HG03558 (cell line): Measurements from ENCODE around the gene FZD8.

Source experiments
- ATAC-seq: cut with Tn5 transposase; IDR thresholded peaks from one replicate; pipeline ENCODE4 v1.9.1; 2021; ENCODE audit warnings: moderate number of reproducible peaks; ENCODE audit not compliant: unreplicated experiment; ENCODE audit errors: extremely low read depth

FZD8 gene

DNA sequence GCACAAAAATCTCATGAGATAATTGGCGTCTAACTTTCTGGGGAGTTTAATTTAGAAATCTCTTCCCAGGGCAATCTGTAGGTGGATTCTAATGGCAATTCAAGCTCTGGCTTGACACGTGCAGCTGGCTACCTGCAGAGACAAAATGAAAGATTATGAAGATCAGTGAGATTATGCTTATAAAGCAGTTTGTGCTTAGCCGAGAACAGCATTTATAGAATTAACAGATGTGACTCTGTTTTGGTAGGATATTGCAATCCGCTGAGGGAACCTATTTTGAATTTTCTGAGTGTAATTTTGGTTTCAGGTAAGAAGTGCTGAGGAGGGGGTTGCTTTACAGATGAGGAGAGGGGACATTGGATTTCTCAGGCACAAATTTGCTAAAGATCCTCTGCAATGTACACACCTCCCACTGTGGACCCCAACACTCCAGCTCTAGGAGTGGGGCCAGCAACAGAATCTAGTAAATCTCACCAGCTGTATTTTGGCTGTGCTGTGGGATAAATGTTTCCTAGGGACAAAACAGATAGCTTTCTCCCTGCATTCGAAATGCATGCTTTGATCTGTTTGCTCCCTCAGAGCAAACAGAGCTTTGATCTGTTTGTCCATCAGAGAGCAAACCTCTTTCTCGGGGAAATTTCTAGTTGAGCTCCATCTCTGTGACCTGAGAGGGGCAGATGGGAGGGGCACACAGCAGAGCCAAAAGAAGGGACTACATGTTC lies 29.6 kb downstream of the FZD8 start:
- no peak for ATAC-seq

DNA sequence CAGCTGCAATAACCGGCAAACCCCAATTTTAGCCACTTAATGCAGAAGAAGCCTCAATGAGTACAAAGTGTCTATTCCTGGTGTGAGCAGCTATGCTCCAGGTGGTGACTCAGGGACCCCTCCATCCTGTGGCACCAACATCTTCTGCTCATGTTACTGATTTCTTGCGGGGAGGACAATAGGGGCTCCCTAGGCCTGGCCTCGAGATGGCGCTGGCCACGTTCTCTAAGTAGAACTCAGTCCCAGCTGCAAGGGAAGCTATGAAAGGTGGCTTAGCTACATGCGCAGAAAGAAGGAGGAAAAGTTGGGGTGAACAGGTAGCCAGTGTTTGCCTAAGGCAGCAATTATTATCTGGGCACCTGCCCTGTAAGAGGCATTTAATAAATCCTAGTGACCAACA lies 30.3 kb downstream of the FZD8 start:
- ATAC-seq: no peak

DNA sequence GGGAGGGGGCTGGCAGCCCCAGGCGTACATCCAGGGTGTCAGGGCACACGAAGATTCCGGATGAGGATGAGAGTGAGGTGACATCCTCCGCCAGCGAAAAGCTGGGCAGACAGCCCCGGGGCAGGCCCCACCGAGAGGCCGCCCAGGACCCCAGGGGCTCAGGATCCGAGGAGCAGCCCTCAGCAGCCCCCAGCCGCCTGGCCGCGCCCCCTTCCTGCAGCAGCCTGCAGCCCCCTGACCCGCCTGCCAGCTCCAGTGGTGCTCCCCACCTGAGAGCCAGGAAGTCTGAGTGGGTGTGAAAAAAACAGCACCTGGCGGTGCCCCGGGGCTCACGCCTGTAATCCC lies 33.8 kb downstream of the FZD8 start:
- ATAC-seq: no peak

DNA sequence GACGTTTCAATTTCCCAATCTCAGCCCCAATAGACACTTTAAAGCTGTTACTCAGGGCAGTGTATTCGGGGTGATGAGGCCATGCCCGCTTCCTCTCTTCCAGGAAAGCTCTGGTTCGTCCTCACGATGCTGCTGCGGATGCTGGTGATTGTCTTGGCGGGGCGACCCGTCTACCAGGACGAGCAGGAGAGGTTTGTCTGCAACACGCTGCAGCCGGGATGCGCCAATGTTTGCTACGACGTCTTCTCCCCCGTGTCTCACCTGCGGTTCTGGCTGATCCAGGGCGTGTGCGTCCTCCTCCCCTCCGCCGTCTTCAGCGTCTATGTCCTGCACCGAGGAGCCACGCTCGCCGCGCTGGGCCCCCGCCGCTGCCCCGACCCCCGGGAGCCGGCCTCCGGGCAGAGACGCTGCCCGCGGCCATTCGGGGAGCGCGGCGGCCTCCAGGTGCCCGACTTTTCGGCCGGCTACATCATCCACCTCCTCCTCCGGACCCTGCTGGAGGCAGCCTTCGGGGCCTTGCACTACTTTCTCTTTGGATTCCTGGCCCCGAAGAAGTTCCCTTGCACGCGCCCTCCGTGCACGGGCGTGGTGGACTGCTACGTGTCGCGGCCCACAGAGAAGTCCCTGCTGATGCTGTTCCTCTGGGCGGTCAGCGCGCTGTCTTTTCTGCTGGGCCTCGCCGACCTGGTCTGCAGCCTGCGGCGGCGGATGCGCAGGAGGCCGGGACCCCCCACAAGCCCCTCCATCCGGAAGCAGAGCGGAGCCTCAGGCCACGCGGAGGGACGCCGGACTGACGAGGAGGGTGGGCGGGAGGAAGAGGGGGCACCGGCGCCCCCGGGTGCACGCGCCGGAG lies 34.4 kb downstream of the FZD8 start:
- no peak for ATAC-seq

DNA sequence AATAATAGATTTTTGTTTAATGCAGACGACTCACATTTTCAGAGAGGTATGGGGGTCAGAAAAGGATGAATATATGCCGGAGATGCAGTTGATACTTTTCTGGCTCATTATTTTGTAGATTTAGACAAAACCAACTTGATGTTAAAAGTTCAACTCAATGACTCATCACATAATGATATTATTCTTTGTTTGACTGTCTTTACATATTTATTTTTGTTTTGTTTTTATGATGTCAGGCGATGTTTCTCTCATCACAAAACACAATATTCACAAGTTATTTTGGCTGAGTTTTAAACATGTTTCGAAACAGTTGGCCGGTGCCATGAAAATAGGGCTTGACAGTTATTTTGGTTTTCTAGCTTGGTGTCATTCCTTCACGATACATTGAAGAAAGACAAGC lies 35.7 kb downstream of the FZD8 start:
- no peak for ATAC-seq

DNA sequence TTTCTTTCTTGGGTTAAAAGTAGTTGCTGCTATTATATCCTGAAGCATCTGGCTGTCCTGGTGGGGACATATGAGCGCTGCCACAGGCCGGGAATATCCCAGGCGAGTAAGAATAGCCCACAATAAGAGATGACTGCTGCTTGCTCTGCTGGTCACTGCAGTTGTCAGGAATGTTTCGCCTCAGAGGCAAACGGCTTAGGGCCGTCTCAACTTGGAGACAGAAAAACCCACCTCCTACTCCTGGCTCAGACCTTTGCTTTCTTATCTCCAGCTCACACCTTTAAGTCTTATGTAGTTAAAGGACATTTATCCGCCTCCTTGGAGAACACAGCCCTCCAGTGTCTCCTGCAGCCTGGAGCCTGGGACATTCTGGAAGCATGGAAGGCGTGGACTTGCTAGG lies 36.9 kb downstream of the FZD8 start, which contains the start of gene GJD4:
TSS of gene GJD4 (plus strand) at position 151 of the 400 bp plus-strand sequence. CDS start at position 378, 227 bp downstream.
- ATAC-seq: no peak

DNA sequence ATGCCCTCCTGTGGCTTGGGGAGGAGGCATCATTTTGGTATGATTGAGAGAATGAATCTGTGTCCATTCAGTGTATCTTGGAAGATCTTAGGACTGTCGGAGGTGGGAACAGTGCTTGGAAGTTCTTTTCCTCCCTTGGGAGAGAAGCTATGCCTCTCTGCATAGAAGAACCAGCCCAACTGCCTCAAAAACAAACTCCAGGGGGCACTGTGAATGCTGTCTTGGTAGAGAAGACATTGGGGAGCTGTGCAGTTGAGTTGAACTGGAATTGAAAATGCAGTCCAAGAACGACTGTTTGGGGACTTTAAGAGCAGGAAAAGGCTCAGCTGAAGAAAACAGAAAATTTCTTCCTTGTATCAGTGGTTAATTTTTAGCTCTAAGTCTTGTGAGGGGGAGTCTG lies 41.9 kb downstream of the FZD8 start:
- no peak for ATAC-seq

DNA sequence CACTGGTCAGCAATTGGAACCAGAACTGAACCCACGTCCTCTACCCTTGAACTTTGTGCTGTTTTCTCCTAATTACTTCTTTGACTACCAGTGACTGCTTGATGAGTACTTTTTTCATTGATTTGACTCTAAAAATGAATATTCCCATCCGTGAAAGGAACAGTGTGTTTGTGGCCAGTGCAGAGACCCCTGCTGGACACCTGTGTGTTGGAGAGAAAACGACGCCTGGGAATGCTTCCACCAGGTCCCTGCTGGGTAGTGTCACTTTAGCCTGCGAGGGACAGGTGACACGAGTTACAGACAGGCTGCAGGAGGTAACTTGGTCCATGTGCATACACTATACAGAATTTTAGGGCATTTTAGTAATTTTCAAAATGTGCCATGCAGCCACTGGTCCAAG lies 43.7 kb downstream of the FZD8 start:
- no peak for ATAC-seq

DNA sequence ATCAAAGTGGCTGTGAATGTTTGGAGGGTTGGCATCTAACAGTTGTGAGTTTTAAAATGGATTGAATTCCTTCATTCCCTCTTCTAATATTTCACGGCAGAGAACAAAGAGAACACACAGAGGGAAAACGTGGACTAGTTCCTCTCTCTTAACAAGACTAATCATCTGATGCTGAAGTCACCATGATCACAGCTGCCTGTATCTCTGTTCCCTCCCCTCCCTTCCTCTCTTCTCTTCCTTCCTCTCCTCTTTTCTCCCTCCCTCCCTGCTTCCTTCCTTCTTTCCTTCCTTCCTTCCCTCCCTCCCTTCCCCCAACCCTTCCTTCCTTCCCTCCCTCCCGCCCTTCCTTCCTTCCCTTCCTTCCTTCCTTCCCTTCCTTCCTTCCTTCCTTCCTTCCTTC lies 47.0 kb downstream of the FZD8 start:
- no peak for ATAC-seq

DNA sequence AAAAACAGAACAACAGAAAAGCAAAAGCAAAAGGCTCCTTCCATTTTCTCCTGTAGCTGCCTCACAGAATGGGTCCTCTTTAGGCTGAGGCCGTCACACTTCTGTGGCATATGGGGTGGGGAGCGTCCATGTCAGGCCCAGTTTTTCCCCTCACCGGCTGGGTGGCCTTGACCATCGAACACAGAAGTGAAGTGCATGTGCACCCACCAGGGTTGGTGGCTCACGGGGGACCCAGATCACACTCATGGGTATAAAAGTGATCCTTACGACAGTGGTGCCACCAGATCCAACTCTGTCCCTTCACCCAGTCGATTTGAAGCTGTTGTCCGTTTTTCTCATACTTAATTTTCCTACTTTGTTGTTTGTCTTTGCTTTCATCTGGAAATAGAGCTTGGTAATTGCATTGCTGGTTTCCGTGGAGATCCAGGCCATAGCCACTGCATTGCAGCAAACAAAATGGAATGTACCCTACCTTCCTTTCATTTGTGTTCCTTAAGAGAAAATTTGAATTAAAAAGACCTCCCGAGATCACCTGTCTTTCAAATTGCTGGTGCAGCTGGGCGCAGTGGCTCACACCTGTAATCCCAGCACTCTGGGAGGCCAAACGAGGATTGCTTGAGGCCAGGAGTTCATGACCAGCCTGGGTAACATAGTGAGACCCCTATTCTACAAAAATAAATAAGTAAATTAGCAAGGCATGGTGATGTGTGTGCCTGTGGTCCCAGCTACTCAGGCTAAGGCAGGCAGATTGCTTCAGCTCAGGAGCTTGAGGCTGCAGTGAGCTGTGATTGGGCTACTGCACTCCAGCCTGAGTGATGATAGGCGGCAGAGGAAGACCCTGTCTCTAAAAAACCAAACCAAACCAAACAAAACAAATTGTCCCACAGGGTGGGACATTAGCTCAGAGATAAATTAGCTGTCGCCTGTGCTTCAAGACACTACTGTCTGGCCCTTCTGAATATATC lies 47.7 kb downstream of the FZD8 start:
- ATAC-seq: no peak

DNA sequence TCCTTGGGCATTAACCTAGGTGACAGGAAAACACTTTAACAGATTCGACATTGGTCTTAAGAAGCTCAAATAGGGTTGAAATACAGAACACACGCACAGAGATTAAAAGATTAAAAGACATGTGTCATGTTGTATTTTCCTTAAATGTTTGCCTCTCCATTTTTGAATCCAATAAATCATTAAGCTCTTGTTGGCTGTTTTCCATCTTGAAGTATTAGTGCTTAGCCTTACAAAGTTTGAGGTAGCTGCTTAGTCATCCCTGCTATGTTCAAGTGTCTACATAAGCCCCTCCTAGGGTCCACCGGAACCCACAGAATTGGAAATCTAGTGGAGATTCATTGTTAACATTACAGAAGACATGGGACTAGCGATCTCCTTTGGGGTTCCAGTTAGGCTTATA lies 49.7 kb downstream of the FZD8 start:
- ATAC-seq: no peak

DNA sequence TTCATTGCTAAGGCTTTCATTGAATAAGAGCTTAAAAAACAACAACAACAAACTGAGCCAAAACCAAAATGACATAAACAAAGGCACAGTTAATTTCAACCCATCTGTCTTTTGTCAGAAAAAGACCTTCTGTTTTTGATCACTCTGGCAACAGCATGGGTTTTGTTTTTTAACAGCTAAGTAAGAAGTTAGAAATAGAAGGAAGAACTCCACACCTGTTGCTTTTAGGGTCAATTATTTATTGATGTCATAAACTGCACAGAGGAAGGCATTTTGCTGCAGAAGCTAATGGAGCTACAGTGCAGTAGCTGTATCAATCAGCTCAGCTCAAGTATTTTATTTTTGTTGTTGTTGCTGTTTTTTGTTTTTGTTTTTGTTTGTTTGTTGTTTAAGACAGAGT lies 53.3 kb downstream of the FZD8 start:
- ATAC-seq: no peak
